Measurements from ENCODE around the gene C4orf51. TPM values are rescaled to one million over a fixed set of nuclear protein-coding genes. Genes with fewer than 3 reads are reported as not detected.

Gene C4orf51
- total and polyA plus RNA-seq, 2 of the 8 experiments (the other 6 are each of a cell fraction or from before 2014, with no cell fraction given) = 0.54 TPM; not detected in 1

- Histone ChIP-seq H2BK5ac (ENCODE audit: low read depth, low read length) (no peak overlapping the region), H4K91ac (replicated peaks; ENCODE audit: insufficient read length, low read length) (no peak overlapping the region), H2AFZ (ENCODE audit: low read length) (peak overlapping the region; percentile 19; the same call in 1 of the 2 replicates), H2BK15ac (ENCODE audit: low read length) (no peak overlapping the region), H2AK5ac (ENCODE audit: low read depth, low read length) (no peak overlapping the region), H3K4me2 (ENCODE audit: insufficient read depth in 1 of 2, low read depth in 2 of 2, low read length in 2 of 2) (no peak overlapping the region), H3K27me3 (replicated peaks in 1 of 4; ENCODE audit: control insufficient read depth in 3 of 4, extremely low read depth in 1 of 4, insufficient read depth in 3 of 4, low read length in 3 of 4) (no peaks in the 10 kb centered on the region; a peak in 2 of 7 replicates), H3K4me1 (replicated peaks in 1 of 4; ENCODE audit: control insufficient read depth in 3 of 4, insufficient read depth in 4 of 4, low read length in 3 of 4) (peaks cover 3 to 9% (median 7%) of the 10 kb centered on the region in 4 experiments), H3K23me2 (ENCODE audit: low read depth, low read length) (no peaks in the 10 kb centered on the region; the same call in 1 of the 2 replicates), H4K5ac (ENCODE audit: insufficient read length, low read depth, low read length) (no peak overlapping the region), H2BK120ac (replicated peaks; ENCODE audit: low read depth, low read length) (no peak overlapping the region), H3K18ac (ENCODE audit: extremely low read depth, low read length) (no peak overlapping the region), H3K36me3 (ENCODE audit: control insufficient read depth in 2 of 4, insufficient read depth in 4 of 4, low read length in 3 of 4) (no peaks in the 10 kb centered on the region), H3K4me3 (ENCODE audit: extremely low read depth in 1 of 4, insufficient read depth in 2 of 4, low read depth in 3 of 4, low read length in 4 of 4) (no peak overlapping the region), H3K79me2 (ENCODE audit: control insufficient read depth in 1 of 2, insufficient read depth in 2 of 2, low read length in 2 of 2) (no peaks in the 10 kb centered on the region), H4K8ac (ENCODE audit: extremely low read depth, insufficient read depth, low read length) (no peak overlapping the region), H4K20me1 (replicated peaks in 1 of 2; ENCODE audit: control insufficient read depth in 1 of 2, insufficient read depth in 2 of 2, low read length in 2 of 2) (no peaks in the 10 kb centered on the region), H3K4ac (replicated peaks; ENCODE audit: insufficient read length, low read depth, low read length) (no peak overlapping the region), H3K9ac (replicated peaks in 1 of 4; ENCODE audit: extremely low read depth in 1 of 4, low read depth in 3 of 4, low read length in 3 of 4) (no peak overlapping the region), H3K23ac (ENCODE audit: insufficient read length) (no peak overlapping the region), H3K27ac (ENCODE audit: low read depth, low read length) (no peak overlapping the region), H2BK12ac (ENCODE audit: low read depth, low read length) (no peak overlapping the region), H2BK20ac (ENCODE audit: low read length) (no peak overlapping the region), H3K56ac (replicated peaks; ENCODE audit: insufficient read length, low read depth, low read length) (no peak overlapping the region), H3K9me3 (ENCODE audit: insufficient read depth in 2 of 2, low read depth in 1 of 2, low read length in 1 of 2) (no peaks in the 10 kb centered on the region), H3K79me1 (ENCODE audit: low read depth, low read length) (no peaks in the 10 kb centered on the region), H3K14ac (ENCODE audit: insufficient read length) (no peak overlapping the region)
- ChIA-PET CTCF (ENCODE audit: partially characterized antibody) (no interaction called here), POLR2A (ENCODE audit: partially characterized antibody) (no interaction called here)
- no peak for DNase-seq (ENCODE audit: low read depth in 1 of 2, low spot score in 2 of 2)
- FAIRE-seq = no peak
- WGBS, 2 experiments (ENCODE audit: extremely low coverage in 1 of 2, insufficient coverage in 1 of 2, insufficient read length in 1 of 2, insufficient replicate concordance in 2 of 2, low coverage in 1 of 2, low lambda C conversion rate in 2 of 2, missing lambda C conversion rate in 1 of 2) = 85% methylated on average over 5 of the region's 5 CpGs; no CpG with 5 or more reads in 1 of the 2 experiments
- TF ChIP-seq GABPA (IDR thresholded peaks at IDR 0.05; ENCODE audit: borderline replicate concordance, insufficient read depth, low read length) (no peak), SIN3A (conservative IDR thresholded peaks at IDR 0.05 in 1 of 2, IDR thresholded peaks at IDR 0.05 in 1 of 2; ENCODE audit: low read depth in 1 of 2, low read length in 2 of 2) (no peak), SRF (IDR thresholded peaks at IDR 0.05; ENCODE audit: low read depth, low read length) (no peak), EGR1 (IDR thresholded peaks at IDR 0.05; ENCODE audit: borderline replicate concordance, low read depth, low read length) (no peak), EZH2 (IDR thresholded peaks at IDR 0.05; ENCODE audit: low read depth, low read length, severe bottlenecking) (no peak), GTF2F1 (IDR thresholded peaks at IDR 0.05; ENCODE audit: borderline replicate concordance, low read depth, low read length) (no peak), BCL11A (IDR thresholded peaks at IDR 0.05; ENCODE audit: low read depth in 2 of 2, low read length in 2 of 2) (no peak), JUND (IDR thresholded peaks at IDR 0.05; ENCODE audit: low read length) (no peak), CBX5 (IDR thresholded peaks at IDR 0.05; ENCODE audit: low read depth, low read length) (no peak)
- TF ChIP-seq, protein P1, sequence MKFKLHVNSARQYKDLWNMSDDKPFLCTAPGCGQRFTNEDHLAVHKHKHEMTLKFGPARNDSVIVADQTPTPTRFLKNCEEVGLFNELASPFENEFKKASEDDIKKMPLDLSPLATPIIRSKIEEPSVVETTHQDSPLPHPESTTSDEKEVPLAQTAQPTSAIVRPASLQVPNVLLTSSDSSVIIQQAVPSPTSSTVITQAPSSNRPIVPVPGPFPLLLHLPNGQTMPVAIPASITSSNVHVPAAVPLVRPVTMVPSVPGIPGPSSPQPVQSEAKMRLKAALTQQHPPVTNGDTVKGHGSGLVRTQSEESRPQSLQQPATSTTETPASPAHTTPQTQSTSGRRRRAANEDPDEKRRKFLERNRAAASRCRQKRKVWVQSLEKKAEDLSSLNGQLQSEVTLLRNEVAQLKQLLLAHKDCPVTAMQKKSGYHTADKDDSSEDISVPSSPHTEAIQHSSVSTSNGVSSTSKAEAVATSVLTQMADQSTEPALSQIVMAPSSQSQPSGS (IDR thresholded peaks at IDR 0.05; ENCODE audit: low read length) = no peak
Measured at GRCh38 chr4:145730026-145730425, 50.1 kb downstream of the C4orf51 start.

Data from H1 (cell line).